Endothelial cell of umbilical vein (primary cell): ENCODE results near the gene ANXA8L1. TPM values are rescaled to one million over a fixed set of nuclear protein-coding genes. Genes with fewer than 3 reads are reported as not detected.
"Not testable (repeated sequence)": the region's sequence is repeated elsewhere in the genome, so short reads cannot be mapped to it uniquely, and the experiment has no call there.

Experiments used
- Bru-seq: library from RNA; stranded (reverse); fragments of 400-500 nt; gene quantifications from one replicate; lab custom pipeline; 2021; lab: Mats Ljungman, UMichigan
- BruChase-seq, 2 experiments: library from RNA; stranded (reverse); fragments of 400-500 nt; gene quantifications; one replicate each; lab custom pipeline; 2021; lab: Mats Ljungman, UMichigan
- BruUV-seq: library from RNA; stranded (reverse); fragments of 400-500 nt; replicated peaks from 2 replicates; lab custom pipeline; 2021; lab: Mats Ljungman, UMichigan
- CTCF ChIA-PET: fragments of 300-600, 350-600 bp; sonication (Branson Sonifier 250); formaldehyde crosslinking; loops from one replicate; lab custom pipeline; 2021; ENCODE audit warnings: antibody characterized with exemption, inconsistent platforms; lab: Charles Lee
- POLR2A ChIA-PET: fragments of 300-600, 350-600 bp; sonication (Branson Sonifier 250); formaldehyde crosslinking; loops from one replicate; lab custom pipeline; 2021; ENCODE audit warnings: antibody characterized with exemption, inconsistent platforms; lab: Charles Lee
- DNase-seq: peaks from one replicate; pipeline ENCODE4 v3.0.0-alpha.2; 2011; ENCODE audit warnings: low read depth, low spot score
- FAIRE-seq: peaks from 2 replicates; lab custom pipeline; 2011; peaks lifted over from hg19 to GRCh38; lab: Jason Lieb, UNC
- H2AFZ ChIP-seq: 2 replicates; pipeline ENCODE4 v1.6.0; 2012; ENCODE audit warnings: low read depth, low read length, control low read depth, inconsistent platforms
- H3K27ac ChIP-seq: 2 replicates; pipeline ENCODE4 v1.5.1; 2011; ENCODE audit warnings: low read depth, mild to moderate bottlenecking, control low read depth, low read length, moderate library complexity; ENCODE audit not compliant: insufficient read depth
- H3K27me3 ChIP-seq, 2 experiments: 2 replicates each; pipeline versions ENCODE4 v1.6.0 to v1.6.1; 2011; ENCODE audit warnings: low read length in 2 of 2, mixed read lengths in 1 of 2; ENCODE audit not compliant: control insufficient read depth in 2 of 2, insufficient read depth in 2 of 2
- H3K36me3 ChIP-seq, 2 experiments: 2 replicates in 1 of 2; 3 replicates in 1 of 2; pipeline ENCODE4 v1.5.1; 2011; ENCODE audit warnings: low read length in 2 of 2, mild to moderate bottlenecking in 1 of 2, moderate library complexity in 1 of 2; ENCODE audit not compliant: control insufficient read depth in 2 of 2, insufficient read depth in 2 of 2; ENCODE audit errors: extremely low read depth in 1 of 2
- H3K4me1 ChIP-seq: 3 replicates; pipeline ENCODE4 v1.5.1; 2011; ENCODE audit warnings: mild to moderate bottlenecking, low read length; ENCODE audit not compliant: control insufficient read depth, insufficient read depth; ENCODE audit errors: extremely low read depth
- H3K4me2 ChIP-seq: 2 replicates; pipeline ENCODE4 v1.6.1; 2011; ENCODE audit warnings: low read length, control low read depth, mixed read lengths; ENCODE audit not compliant: insufficient read depth
- H3K4me3 ChIP-seq, 3 experiments: fragments of 200-600 bp in 1 of 3; sonication (generic), shearing (Covaris generic) in 1 of 3; replicated peaks in 1 of 3; 2 replicates each; pipeline ENCODE4 v1.5.1; 2011 to 2016; ENCODE audit warnings: control low read depth in 3 of 3, low read length in 3 of 3, mild to moderate bottlenecking in 2 of 3, inconsistent platforms in 1 of 3, low read depth in 1 of 3, moderate library complexity in 1 of 3; ENCODE audit not compliant: insufficient read depth in 1 of 3
- H3K79me2 ChIP-seq: 2 replicates; pipeline ENCODE4 v1.6.0; 2012; ENCODE audit warnings: low read length, inconsistent platforms; ENCODE audit not compliant: control insufficient read depth, insufficient read depth
- H3K9ac ChIP-seq: replicated peaks from 2 replicates; pipeline ENCODE3; 2011; ENCODE audit warnings: low read length, control low read depth; ENCODE audit not compliant: insufficient read depth; ENCODE audit errors: extremely low read depth
- H3K9me1 ChIP-seq: replicated peaks from 3 replicates; pipeline ENCODE4 v1.6.0; 2011; ENCODE audit warnings: mild to moderate bottlenecking, low read length; ENCODE audit not compliant: control insufficient read depth, insufficient read depth; ENCODE audit errors: extremely low read depth
- H3K9me3 ChIP-seq: replicated peaks from 2 replicates; pipeline ENCODE4 v1.5.1; 2012; ENCODE audit warnings: low read length, inconsistent platforms; ENCODE audit not compliant: control insufficient read depth, insufficient read depth
- H4K20me1 ChIP-seq: replicated peaks from 2 replicates; pipeline ENCODE3; 2011; ENCODE audit warnings: mild to moderate bottlenecking, low read length; ENCODE audit not compliant: control insufficient read depth, insufficient read depth; ENCODE audit errors: extremely low read depth
- EZH2 ChIP-seq: IDR thresholded peaks from 2 replicates; pipeline ENCODE4 v1.6.1; 2012; ENCODE audit warnings: borderline replicate concordance, low read depth, mild to moderate bottlenecking, moderate library complexity, low read length, inconsistent platforms; ENCODE audit not compliant: severe bottlenecking
- FOS ChIP-seq: IDR thresholded peaks from 2 replicates; pipeline ENCODE4 v1.6.1; 2011; ENCODE audit warnings: mild to moderate bottlenecking, low read length, moderate library complexity, borderline replicate concordance; ENCODE audit not compliant: insufficient read depth
- GATA2 ChIP-seq: IDR thresholded peaks from 2 replicates; pipeline ENCODE4 v1.7.0; 2011; ENCODE audit warnings: low read depth, mild to moderate bottlenecking, moderate library complexity, mixed read lengths, low read length; ENCODE audit not compliant: insufficient read length, insufficient read depth
- JUN ChIP-seq: IDR thresholded peaks from 2 replicates; pipeline ENCODE4 v1.6.1; 2011; ENCODE audit warnings: borderline replicate concordance, low read depth; ENCODE audit not compliant: insufficient read length, insufficient read depth
- MYC ChIP-seq: IDR thresholded peaks from one replicate; pipeline ENCODE4 v1.6.1; 2011; ENCODE audit warnings: mild to moderate bottlenecking, low read depth, low read length
- POLR2A ChIP-seq: IDR thresholded peaks from 2 replicates; pipeline ENCODE4 v1.6.1; 2012; ENCODE audit warnings: low read depth, mild to moderate bottlenecking, control low read depth, low read length
- POLR2AphosphoS5 ChIP-seq: IDR thresholded peaks from 2 replicates; pipeline ENCODE4 v1.6.1; 2012; ENCODE audit warnings: low read depth, mild to moderate bottlenecking, control low read depth, low read length, moderate library complexity; ENCODE audit not compliant: insufficient read depth
- dilution Hi-C: fragments of 300-500 bp; cut with MboI; formaldehyde crosslinking; loops from one replicate; pipeline ENCODE4 v1.15.0; 2019; ENCODE audit warnings: low sequenced_read_pairs; ENCODE audit not compliant: extremely low pct_ligation_motif_present
- intact Hi-C: fragments of 100-400 bp; cut with micrococcal nuclease; formaldehyde crosslinking; loops from one replicate; pipeline ENCODE4 v1.10.0; 2022
- long read RNA-seq: library from polyadenylated mRNA; stranded (forward); transcript quantifications from one replicate; pipeline ENCODE4 v2.0.0, GENCODE V29; 2021
- polyA minus RNA-seq, 3 experiments: library from RNA; depleted of rRNA, polyadenylated mRNA; stranded (reverse); fragments of >200 nt; gene quantifications; 1 replicate in 1 of 3; 2 replicates in 2 of 3; pipeline ENCODE4 v1.2.3, GENCODE V29; 2011
- polyA plus RNA-seq, 4 experiments: library from polyadenylated mRNA; depleted of rRNA in 3 of 4; stranded (reverse) in 3 of 4; unstranded in 1 of 4; fragments of >200 nt; gene quantifications; 2 replicates each; pipeline versions ENCODE4 v1.2.1 to v1.2.3, GENCODE V29; 2011 to 2012; ENCODE audit warnings: missing spikeins in 1 of 4
- total RNA-seq: library from RNA; stranded (reverse); gene quantifications from 2 replicates; pipeline ENCODE4 v1.2.3, GENCODE V29; 2021
- TF ChIP-seq, protein P1 (sequence below), 2 donors: IDR thresholded peaks; 1 replicate in 1 of 2; 2 replicates in 1 of 2; pipeline ENCODE4 v1.5.1; 2011; ENCODE audit warnings: low read length in 2 of 2, mild to moderate bottlenecking in 2 of 2, moderate library complexity in 2 of 2, control low read depth in 1 of 2, inconsistent platforms in 1 of 2, low read depth in 1 of 2; ENCODE audit not compliant: insufficient read depth in 1 of 2; ENCODE audit errors: extremely low read depth in 1 of 2
- TF ChIP-seq, protein P2 (sequence below): IDR thresholded peaks from 2 replicates; pipeline ENCODE4 v1.6.1; 2011; ENCODE audit not compliant: insufficient read depth, insufficient read length

Gene ANXA8L1, protein sequence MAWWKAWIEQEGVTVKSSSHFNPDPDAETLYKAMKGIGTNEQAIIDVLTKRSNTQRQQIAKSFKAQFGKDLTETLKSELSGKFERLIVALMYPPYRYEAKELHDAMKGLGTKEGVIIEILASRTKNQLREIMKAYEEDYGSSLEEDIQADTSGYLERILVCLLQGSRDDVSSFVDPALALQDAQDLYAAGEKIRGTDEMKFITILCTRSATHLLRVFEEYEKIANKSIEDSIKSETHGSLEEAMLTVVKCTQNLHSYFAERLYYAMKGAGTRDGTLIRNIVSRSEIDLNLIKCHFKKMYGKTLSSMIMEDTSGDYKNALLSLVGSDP
- total RNA-seq (not detected in 2 replicates), polyA plus RNA-seq (not detected in 2 replicates), polyA minus RNA-seq (not detected in 2 replicates), Bru-seq, nascent RNA (percentile 13 among the genes with signal in this experiment), BruChase-seq, experiment 1, labeled RNA remaining after a 6-hour chase (percentile 7 among the genes with signal in this experiment), BruChase-seq, experiment 2, labeled RNA remaining after a 2-hour chase (percentile 11 among the genes with signal in this experiment)
- polyA plus RNA-seq (2011; cell fraction: cytosol; rRNA removed), result not detected in 2 replicates
- not detected in 2 replicates for polyA plus RNA-seq (2011; cell fraction: nucleus; rRNA removed)
- polyA plus RNA-seq (2012), result not detected in 2 replicates
- 6.0 TPM for polyA minus RNA-seq (2011; cell fraction: cytosol; rRNA and poly(A)+ RNA removed)
- polyA minus RNA-seq (2011; cell fraction: nucleus; rRNA and poly(A)+ RNA removed), result not detected in 2 replicates
- long read RNA-seq, result 0 reads

DNA sequence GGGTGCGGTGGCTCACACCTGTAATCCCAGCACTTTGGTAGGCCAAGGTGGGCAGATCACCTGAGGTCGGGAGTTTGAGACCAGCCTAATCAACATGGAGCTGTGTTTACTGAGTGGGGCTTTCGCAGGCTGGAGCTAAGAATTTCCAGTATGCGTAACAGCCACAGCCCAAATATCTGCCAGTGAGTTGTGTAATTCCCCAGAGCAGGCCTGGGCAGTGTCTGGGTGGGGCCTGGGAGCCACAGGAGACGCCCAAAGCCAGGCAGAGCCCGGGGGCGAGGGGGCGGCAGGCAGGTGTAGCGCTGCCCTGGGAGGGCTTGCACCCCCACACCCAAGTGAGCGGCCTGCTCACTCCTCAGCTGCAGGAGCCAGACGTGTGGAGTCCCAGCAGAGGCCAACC lies at the start of gene ANXA8L1:
ANXA8L1 (plus strand) TSS at position 371 of the 400 bp plus-strand sequence. CDS start 76 bp downstream, outside the sequence.
- FAIRE-seq, BruUV-seq, POLR2A ChIA-PET: not testable (repeated sequence)

DNA sequence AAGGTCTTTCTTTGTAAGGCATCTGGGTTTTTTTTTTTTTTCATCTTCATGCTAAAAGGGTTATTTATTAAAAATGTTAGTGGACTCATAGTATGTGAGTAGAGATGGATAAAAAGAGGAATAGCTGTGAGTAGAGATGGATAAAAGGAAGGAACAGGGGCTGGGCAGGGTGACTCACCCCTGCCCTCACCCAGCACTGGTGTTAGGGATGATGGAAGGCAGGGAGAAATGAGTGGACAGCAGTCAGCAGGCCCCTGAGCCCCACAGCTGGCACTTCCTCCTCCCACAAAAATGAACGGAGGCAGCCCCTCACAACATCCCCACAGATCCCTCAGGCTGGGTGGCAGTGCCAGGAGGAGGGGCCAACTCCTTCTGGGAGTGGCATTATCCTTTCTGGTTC lies 49.5 kb upstream of the ANXA8L1 start:
- dilution Hi-C loops (no loop called here), intact Hi-C loops (no loop called here)
- H3K4me2 ChIP-seq, result no peak overlapping the region
- ChIA-PET POLR2A (no interaction called here), CTCF (interaction anchor here (0.9 to 1.2 kb wide), 2 partner anchors 97 to 100 kb away, joined by 3 to 5 read pairs; no protein-coding TSS in a partner anchor)
- no peak overlapping the region for H3K4me3 ChIP-seq
- no peaks in the 10 kb centered on the region for H3K9me3 ChIP-seq
- no TSS peak for BruUV-seq
- no peak overlapping the region for H3K9ac ChIP-seq
- no peak overlapping the region for H3K27ac ChIP-seq
- no peak for FAIRE-seq
- no peaks in the 10 kb centered on the region for H4K20me1 ChIP-seq
- TF ChIP-seq FOS (no peak), MYC (no peak), JUN (no peak), EZH2 (no peak), POLR2AphosphoS5 (no peak), GATA2 (no peak), POLR2A (no peak)
- TF ChIP-seq, protein P1, sequence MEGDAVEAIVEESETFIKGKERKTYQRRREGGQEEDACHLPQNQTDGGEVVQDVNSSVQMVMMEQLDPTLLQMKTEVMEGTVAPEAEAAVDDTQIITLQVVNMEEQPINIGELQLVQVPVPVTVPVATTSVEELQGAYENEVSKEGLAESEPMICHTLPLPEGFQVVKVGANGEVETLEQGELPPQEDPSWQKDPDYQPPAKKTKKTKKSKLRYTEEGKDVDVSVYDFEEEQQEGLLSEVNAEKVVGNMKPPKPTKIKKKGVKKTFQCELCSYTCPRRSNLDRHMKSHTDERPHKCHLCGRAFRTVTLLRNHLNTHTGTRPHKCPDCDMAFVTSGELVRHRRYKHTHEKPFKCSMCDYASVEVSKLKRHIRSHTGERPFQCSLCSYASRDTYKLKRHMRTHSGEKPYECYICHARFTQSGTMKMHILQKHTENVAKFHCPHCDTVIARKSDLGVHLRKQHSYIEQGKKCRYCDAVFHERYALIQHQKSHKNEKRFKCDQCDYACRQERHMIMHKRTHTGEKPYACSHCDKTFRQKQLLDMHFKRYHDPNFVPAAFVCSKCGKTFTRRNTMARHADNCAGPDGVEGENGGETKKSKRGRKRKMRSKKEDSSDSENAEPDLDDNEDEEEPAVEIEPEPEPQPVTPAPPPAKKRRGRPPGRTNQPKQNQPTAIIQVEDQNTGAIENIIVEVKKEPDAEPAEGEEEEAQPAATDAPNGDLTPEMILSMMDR (IDR thresholded peaks at IDR 0.05; ENCODE audit: extremely low read depth in 1 of 2, insufficient read depth in 1 of 2, low read depth in 1 of 2, low read length in 2 of 2), result no peak
- TF ChIP-seq, protein P2, sequence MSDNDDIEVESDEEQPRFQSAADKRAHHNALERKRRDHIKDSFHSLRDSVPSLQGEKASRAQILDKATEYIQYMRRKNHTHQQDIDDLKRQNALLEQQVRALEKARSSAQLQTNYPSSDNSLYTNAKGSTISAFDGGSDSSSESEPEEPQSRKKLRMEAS, result no peak
- H2AFZ ChIP-seq, result no peak overlapping the region
- H3K4me1 ChIP-seq, result no peaks in the 10 kb centered on the region
- no peaks in the 10 kb centered on the region for H3K79me2 ChIP-seq
- no peaks in the 10 kb centered on the region for H3K36me3 ChIP-seq
- peaks cover 0 to 3% of the 10 kb centered on the region in 2 experiments for H3K27me3 ChIP-seq
- no peaks in the 10 kb centered on the region for H3K9me1 ChIP-seq
- no peak for DNase-seq

More for the DNA sequence above, at the start of gene ANXA8L1:
- H3K4me2 ChIP-seq, H3K4me1 ChIP-seq, intact Hi-C loops, H4K20me1 ChIP-seq, CTCF ChIA-PET, H3K27me3 ChIP-seq, DNase-seq, H3K9me3 ChIP-seq, H3K9me1 ChIP-seq, H2AFZ ChIP-seq, dilution Hi-C loops, H3K36me3 ChIP-seq, H3K9ac ChIP-seq, H3K79me2 ChIP-seq, H3K27ac ChIP-seq, H3K4me3 ChIP-seq: not testable (repeated sequence)
